ENCODE measurements around the gene EXOC3L4. TPM values are rescaled to one million over a fixed set of nuclear protein-coding genes. Genes with fewer than 3 reads are reported as not detected.

Gene EXOC3L4
- total and polyA plus RNA-seq, 9 of the 15 experiments (the other 6 are each of a cell fraction or from before 2014, with no cell fraction given): 0.10 to 6.7 (median 0.98) TPM; not detected in 1

GRCh38 chr14:103091883-103092222 is 2.7 kb upstream of the EXOC3L4 start (continued):
- TF ChIP-seq SREBF1 (IDR thresholded peaks at IDR 0.05; ENCODE audit: borderline replicate concordance, low read depth, low read length): no peak
- no peak for TF ChIP-seq KAT2B (IDR thresholded peaks at IDR 0.05; ENCODE audit: low read depth, low read length)
- no peak for TF ChIP-seq RUNX1 (IDR thresholded peaks at IDR 0.05; ENCODE audit: low read depth)
- TF ChIP-seq DIDO1 (tag; IDR thresholded peaks at IDR 0.05; ENCODE audit: low read depth): no peak
- TF ChIP-seq ZNF24 (IDR thresholded peaks at IDR 0.05): no peak
- peak; percentile 34; the same call in 1 of the 2 replicates for TF ChIP-seq ZFX (CRISPR knock-in tag; IDR thresholded peaks at IDR 0.05)
- TF ChIP-seq SIN3B (IDR thresholded peaks at IDR 0.05; ENCODE audit: low read depth): no peak
- peak; percentile 71; the same call in 1 of the 2 replicates for TF ChIP-seq ESRRA (IDR thresholded peaks at IDR 0.05; ENCODE audit: borderline replicate concordance, low read depth)
- TF ChIP-seq CEBPB (tag; IDR thresholded peaks at IDR 0.05): no peak
- TF ChIP-seq FIP1L1 (IDR thresholded peaks at IDR 0.05; ENCODE audit: low read depth, low read length, poor library complexity, severe bottlenecking): no peak
- no peak for TF ChIP-seq L3MBTL2 (IDR thresholded peaks at IDR 0.05)
- no peak for TF ChIP-seq DMBX1 (CRISPR knock-in tag; IDR thresholded peaks at IDR 0.05; ENCODE audit: borderline replicate concordance)
- TF ChIP-seq BCOR (IDR thresholded peaks at IDR 0.05): peak; percentile 74
- TF ChIP-seq KDM1A (IDR thresholded peaks at IDR 0.05): peak; percentile 14 to 50; a peak in 1 of 4 replicates
- no peak for TF ChIP-seq RNF2 (IDR thresholded peaks at IDR 0.05)
- no peak for TF ChIP-seq NFE2 (IDR thresholded peaks at IDR 0.05; ENCODE audit: low read depth)
- TF ChIP-seq ZNF444 (CRISPR knock-in tag; IDR thresholded peaks at IDR 0.05): no peak
- TF ChIP-seq RBM25 (IDR thresholded peaks at IDR 0.05; ENCODE audit: low read depth, low read length, severe bottlenecking): peak; percentile 68
- TF ChIP-seq, protein P1, sequence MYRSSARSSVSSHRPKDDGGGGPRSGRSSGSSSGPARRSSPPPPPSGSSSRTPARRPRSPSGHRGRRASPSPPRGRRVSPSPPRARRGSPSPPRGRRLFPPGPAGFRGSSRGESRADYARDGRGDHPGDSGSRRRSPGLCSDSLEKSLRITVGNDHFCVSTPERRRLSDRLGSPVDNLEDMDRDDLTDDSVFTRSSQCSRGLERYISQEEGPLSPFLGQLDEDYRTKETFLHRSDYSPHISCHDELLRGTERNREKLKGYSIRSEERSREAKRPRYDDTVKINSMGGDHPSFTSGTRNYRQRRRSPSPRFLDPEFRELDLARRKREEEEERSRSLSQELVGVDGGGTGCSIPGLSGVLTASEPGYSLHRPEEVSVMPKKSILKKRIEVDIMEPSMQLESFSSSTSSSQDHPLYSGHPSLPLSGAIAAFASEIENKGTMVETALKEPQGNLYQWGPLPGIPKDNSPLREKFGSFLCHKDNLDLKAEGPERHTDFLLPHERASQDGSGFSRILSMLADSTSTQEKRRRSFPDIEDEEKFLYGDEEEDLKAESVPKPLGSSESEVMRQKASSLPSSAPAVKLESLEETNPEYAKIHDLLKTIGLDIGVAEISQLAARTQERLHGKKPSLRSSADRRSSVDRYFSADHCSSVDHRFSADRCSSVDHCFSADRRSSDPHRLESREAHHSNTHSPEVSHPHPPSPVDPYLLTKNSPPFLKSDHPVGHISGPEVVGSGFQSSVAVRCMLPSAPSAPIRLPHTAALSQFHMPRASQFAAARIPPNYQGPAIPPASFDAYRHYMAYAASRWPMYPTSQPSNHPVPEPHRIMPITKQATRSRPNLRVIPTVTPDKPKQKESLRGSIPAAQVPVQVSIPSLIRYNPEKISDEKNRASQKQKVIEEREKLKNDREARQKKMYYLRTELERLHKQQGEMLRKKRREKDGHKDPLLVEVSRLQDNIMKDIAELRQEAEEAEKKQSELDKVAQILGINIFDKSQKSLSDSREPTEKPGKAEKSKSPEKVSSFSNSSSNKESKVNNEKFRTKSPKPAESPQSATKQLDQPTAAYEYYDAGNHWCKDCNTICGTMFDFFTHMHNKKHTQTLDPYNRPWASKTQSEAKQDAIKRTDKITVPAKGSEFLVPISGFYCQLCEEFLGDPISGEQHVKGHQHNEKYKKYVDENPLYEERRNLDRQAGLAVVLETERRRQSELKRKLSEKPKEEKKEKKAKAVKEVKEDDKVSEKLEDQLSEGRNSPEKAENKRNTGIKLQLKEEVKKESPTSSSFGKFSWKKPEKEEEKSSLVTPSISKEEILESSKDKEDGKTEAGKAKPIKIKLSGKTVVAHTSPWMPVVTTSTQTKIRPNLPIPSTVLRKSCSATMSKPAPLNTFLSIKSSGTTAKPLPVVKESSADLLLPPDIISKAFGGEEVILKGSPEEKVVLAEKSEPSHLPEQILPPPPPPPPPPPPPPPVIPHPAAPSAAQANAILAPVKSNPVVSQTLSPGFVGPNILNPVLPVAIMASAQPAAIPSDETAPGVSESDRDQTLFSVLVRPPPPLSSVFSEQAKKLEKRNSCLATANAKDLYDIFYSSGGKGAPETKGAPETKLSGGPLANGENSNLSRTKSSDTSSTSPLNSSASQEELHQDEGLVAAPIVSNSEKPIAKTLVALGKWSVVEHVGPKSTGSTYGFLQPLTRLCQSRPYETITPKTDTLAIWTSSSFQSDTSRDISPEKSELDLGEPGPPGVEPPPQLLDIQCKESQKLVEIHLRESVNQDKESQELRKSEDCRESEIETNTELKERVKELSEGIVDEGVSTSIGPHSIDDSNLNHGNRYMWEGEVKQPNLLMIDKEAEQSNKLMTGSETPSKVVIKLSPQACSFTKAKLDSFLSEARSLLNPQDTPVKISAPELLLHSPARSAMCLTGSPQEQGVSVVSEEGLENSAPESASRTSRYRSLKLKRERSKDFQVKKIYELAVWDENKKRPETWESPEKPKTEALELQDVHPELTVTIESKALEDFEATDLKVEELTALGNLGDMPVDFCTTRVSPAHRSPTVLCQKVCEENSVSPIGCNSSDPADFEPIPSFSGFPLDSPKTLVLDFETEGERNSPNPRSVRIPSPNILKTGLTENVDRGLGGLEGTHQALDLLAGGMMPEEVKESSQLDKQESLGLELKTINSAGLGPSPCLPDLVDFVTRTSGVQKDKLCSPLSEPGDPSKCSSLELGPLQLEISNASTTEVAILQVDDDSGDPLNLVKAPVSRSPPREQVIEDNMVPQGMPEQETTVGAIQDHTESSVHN (IDR thresholded peaks at IDR 0.05; ENCODE audit: borderline replicate concordance in 1 of 2, low read depth in 1 of 2): no peak
- TF ChIP-seq GABPA (tag; conservative IDR thresholded peaks at IDR 0.05; ENCODE audit: low read depth): 0 out of 2 replicates have a peak, but pooled peaks have one; percentile 17
- TF ChIP-seq, protein P2, sequence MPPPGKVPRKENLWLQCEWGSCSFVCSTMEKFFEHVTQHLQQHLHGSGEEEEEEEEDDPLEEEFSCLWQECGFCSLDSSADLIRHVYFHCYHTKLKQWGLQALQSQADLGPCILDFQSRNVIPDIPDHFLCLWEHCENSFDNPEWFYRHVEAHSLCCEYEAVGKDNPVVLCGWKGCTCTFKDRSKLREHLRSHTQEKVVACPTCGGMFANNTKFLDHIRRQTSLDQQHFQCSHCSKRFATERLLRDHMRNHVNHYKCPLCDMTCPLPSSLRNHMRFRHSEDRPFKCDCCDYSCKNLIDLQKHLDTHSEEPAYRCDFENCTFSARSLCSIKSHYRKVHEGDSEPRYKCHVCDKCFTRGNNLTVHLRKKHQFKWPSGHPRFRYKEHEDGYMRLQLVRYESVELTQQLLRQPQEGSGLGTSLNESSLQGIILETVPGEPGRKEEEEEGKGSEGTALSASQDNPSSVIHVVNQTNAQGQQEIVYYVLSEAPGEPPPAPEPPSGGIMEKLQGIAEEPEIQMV (tag; conservative IDR thresholded peaks at IDR 0.05; ENCODE audit: low read depth): no peak
- no peak for TF ChIP-seq ZNF764 (CRISPR knock-in tag; IDR thresholded peaks at IDR 0.05; ENCODE audit: low read depth)
- TF ChIP-seq EHMT2 (IDR thresholded peaks at IDR 0.05): no peak
